ENCODE data around the gene CEP97.

DNA sequence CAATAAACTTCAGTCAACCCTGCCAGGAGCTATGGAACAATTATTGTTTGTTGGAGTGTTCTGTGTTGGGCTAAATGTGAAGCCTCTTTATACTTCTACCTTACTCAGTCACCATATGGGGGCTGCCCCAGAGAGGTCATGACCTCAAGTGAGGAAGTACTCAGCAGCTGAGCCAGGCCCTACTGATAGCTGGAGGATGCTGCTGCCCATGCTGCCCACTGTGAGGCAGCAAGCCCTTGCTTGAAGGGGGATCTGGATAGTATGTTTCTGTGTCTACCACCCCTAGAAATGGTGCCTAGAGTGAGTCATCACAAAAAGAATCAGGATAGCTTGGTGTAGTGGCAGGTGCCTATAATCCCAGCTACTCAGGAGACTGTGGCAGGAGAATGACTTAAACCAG, 33.4 kb upstream of the CEP97 start:
- TF ChIP-seq, protein P1, sequence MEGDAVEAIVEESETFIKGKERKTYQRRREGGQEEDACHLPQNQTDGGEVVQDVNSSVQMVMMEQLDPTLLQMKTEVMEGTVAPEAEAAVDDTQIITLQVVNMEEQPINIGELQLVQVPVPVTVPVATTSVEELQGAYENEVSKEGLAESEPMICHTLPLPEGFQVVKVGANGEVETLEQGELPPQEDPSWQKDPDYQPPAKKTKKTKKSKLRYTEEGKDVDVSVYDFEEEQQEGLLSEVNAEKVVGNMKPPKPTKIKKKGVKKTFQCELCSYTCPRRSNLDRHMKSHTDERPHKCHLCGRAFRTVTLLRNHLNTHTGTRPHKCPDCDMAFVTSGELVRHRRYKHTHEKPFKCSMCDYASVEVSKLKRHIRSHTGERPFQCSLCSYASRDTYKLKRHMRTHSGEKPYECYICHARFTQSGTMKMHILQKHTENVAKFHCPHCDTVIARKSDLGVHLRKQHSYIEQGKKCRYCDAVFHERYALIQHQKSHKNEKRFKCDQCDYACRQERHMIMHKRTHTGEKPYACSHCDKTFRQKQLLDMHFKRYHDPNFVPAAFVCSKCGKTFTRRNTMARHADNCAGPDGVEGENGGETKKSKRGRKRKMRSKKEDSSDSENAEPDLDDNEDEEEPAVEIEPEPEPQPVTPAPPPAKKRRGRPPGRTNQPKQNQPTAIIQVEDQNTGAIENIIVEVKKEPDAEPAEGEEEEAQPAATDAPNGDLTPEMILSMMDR (IDR thresholded peaks at IDR 0.05) = no peak
- TF ChIP-seq POLR2A (IDR thresholded peaks at IDR 0.05) = no peak
